Measurements from ENCODE around the gene DSCAML1.

DSCAML1 gene

DNA sequence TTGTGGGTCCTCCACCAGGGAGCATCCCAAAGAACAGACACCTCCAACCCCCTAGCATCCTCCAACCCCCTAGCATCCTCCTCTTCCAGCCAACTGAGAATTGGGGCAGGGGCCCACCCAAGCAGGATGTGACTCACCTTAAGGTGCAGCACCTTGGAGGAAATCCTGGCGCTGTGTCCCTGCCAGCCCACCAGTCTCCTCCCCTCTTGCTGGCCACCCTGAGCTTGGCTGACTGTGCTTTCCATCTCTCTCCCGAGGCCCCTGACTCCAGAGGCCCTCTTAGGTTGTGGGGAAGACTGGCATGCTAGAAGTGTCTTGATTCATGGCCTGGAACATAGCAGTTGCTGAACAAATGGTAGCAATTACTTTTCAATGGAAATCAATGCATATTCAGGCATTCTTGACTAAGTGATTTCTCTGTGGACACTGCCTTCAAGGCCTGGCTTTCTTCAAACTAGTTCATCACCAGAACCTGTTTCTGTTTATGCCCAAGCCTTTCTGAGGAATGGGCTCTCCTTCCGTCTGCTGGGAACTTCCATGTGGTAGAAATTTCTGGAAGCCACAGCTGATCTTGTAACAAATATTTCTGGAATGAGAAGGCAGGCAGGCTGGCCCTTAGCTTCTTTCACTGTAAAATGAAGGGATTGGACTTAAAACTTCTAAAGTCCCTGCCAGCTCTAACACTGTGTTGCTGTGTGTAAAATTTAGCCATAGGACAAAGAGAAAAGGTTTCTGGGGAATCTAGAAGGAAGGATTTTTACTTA is 408.8 kb downstream of the DSCAML1 start:
- Histone ChIP-seq H3K4me3 (ENCODE audit: low read length in 2 of 2) (no peak overlapping the region), H3K27me3 (ENCODE audit: control insufficient read depth in 2 of 2, insufficient read depth in 2 of 2, low read length in 2 of 2) (no peaks in the 10 kb centered on the region), H3K4me1 (ENCODE audit: control insufficient read depth in 2 of 2, insufficient read depth in 2 of 2, low read length in 2 of 2) (no peaks in the 10 kb centered on the region), H3K9me3 (ENCODE audit: control insufficient read depth in 2 of 2, low read length in 2 of 2) (no peaks in the 10 kb centered on the region), H3K36me3 (ENCODE audit: control insufficient read depth in 2 of 2, insufficient read depth in 2 of 2, low read length in 2 of 2) (peaks cover 34 to 38% of the 10 kb centered on the region in 2 donors), H3K27ac (ENCODE audit: low read depth in 2 of 2, low read length in 2 of 2) (no peak overlapping the region), H3K9ac (ENCODE audit: low read depth in 1 of 2, low read length in 2 of 2) (no peak overlapping the region)

DNA sequence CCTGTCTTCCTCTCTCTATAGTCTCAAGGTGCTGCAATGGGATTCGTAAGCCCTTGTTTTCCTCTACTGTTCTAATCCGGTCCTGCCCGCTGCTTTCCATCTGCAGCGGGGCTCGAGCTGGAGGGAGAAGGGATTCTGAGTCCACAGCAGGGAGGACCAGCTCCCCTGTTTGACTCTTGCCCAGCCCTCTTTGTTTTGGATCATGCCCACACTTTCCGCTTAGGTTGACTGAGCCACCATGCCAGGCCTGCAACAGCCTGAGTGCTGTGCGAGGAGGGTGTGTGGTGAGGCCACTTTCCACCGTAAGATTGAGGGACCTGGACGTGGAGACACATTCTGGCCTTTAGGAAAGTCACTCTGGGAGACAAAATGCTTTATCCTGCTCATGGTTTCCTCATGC is 411.1 kb downstream of the DSCAML1 start:
- H3K4me3 ChIP-seq (ENCODE audit: low read length in 2 of 2) = no peak overlapping the region
- H3K4me1 ChIP-seq (ENCODE audit: control insufficient read depth in 2 of 2, insufficient read depth in 2 of 2, low read length in 2 of 2) = no peaks in the 10 kb centered on the region
- H3K9me3 ChIP-seq (ENCODE audit: control insufficient read depth in 2 of 2, low read length in 2 of 2) = no peaks in the 10 kb centered on the region
- H3K27me3 ChIP-seq (ENCODE audit: control insufficient read depth in 2 of 2, insufficient read depth in 2 of 2, low read length in 2 of 2) = no peaks in the 10 kb centered on the region
- no peak overlapping the region for H3K9ac ChIP-seq (ENCODE audit: low read depth in 1 of 2, low read length in 2 of 2)
- H3K36me3 ChIP-seq (ENCODE audit: control insufficient read depth in 2 of 2, insufficient read depth in 2 of 2, low read length in 2 of 2) = peaks cover 24 to 30% of the 10 kb centered on the region in 2 donors
- no peak overlapping the region for H3K27ac ChIP-seq (ENCODE audit: low read depth in 2 of 2, low read length in 2 of 2)

DNA sequence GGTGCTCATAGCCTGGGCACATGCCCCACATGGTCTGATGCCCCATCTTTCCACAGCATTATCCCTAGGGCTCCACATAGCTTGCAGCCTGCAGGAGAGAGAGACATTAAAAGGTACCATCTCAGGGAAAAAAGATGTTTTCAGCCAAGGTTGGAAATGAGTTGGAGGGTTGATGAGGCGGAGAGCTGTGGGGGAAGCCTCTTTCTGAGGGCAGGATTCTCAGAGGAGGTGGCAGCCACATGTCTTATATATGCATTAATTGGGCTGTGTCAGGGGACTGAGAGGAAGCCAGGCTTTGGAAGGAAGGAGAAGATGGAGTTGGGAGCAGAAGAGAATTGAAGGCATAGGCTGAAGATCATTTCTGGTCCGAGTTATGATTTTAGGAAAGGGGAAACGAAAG is 411.5 kb downstream of the DSCAML1 start:
- H3K27me3 ChIP-seq (ENCODE audit: control insufficient read depth in 2 of 2, insufficient read depth in 2 of 2, low read length in 2 of 2) = no peaks in the 10 kb centered on the region
- peaks cover 25 to 30% of the 10 kb centered on the region in 2 donors for H3K36me3 ChIP-seq (ENCODE audit: control insufficient read depth in 2 of 2, insufficient read depth in 2 of 2, low read length in 2 of 2)
- H3K9me3 ChIP-seq (ENCODE audit: control insufficient read depth in 2 of 2, low read length in 2 of 2) = no peaks in the 10 kb centered on the region
- no peak overlapping the region for H3K9ac ChIP-seq (ENCODE audit: low read depth in 1 of 2, low read length in 2 of 2)
- no peak overlapping the region for H3K4me3 ChIP-seq (ENCODE audit: low read length in 2 of 2)
- H3K27ac ChIP-seq (ENCODE audit: low read depth in 2 of 2, low read length in 2 of 2) = no peak overlapping the region
- no peaks in the 10 kb centered on the region for H3K4me1 ChIP-seq (ENCODE audit: control insufficient read depth in 2 of 2, insufficient read depth in 2 of 2, low read length in 2 of 2)

DNA sequence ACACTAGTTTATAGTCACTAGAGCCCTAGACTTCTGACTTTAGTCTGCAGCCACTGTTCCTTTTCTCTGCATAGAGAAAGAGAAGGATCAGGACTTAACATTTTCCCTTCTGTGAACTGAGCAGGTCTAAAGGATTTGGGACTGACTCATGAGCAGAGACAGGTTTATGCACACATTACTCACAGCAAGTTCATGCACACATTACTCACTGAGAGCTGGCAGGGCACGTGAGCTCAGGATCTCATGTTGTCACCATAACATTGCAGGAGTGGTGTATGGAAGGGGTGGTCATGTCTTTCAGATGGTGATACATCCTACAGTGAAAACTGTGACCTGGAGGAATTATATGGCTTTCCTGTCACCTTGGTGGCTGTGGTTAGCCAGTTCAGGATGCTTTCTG is 413.0 kb downstream of the DSCAML1 start:
- no peaks in the 10 kb centered on the region for H3K9me3 ChIP-seq (ENCODE audit: control insufficient read depth in 2 of 2, low read length in 2 of 2)
- no peak overlapping the region for H3K27ac ChIP-seq (ENCODE audit: low read depth in 2 of 2, low read length in 2 of 2)
- no peaks in the 10 kb centered on the region for H3K27me3 ChIP-seq (ENCODE audit: control insufficient read depth in 2 of 2, insufficient read depth in 2 of 2, low read length in 2 of 2)
- H3K4me1 ChIP-seq (ENCODE audit: control insufficient read depth in 2 of 2, insufficient read depth in 2 of 2, low read length in 2 of 2) = no peaks in the 10 kb centered on the region
- no peak overlapping the region for H3K9ac ChIP-seq (ENCODE audit: low read depth in 1 of 2, low read length in 2 of 2)
- peaks cover 26 to 35% of the 10 kb centered on the region in 2 donors for H3K36me3 ChIP-seq (ENCODE audit: control insufficient read depth in 2 of 2, insufficient read depth in 2 of 2, low read length in 2 of 2)
- no peak overlapping the region for H3K4me3 ChIP-seq (ENCODE audit: low read length in 2 of 2)

DNA sequence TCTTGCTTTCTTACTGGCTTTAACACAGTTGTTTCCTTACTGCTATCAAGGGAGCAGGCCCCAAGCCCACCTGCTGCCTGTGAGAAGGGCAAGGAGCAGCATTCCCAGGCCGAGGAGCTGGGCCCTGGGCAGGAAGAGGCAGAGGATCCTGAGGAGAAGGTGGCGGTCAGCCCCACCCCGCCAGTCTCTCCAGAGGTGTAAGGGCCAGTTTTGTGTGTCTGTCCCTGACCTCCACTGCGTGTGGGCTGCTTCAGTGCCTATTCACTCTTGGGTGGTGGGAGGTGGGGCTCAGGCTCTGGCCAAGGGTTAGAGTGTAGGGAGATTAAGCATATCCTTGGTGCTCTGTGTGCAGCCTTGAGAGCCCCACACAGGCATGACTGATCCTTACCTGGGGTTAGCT is 414.3 kb downstream of the DSCAML1 start:
- Histone ChIP-seq H3K4me3 (ENCODE audit: low read length in 2 of 2) (no peak overlapping the region), H3K9ac (ENCODE audit: low read depth in 1 of 2, low read length in 2 of 2) (no peak overlapping the region), H3K36me3 (ENCODE audit: control insufficient read depth in 2 of 2, insufficient read depth in 2 of 2, low read length in 2 of 2) (peaks cover 23 to 32% of the 10 kb centered on the region in 2 donors), H3K4me1 (ENCODE audit: control insufficient read depth in 2 of 2, insufficient read depth in 2 of 2, low read length in 2 of 2) (no peaks in the 10 kb centered on the region), H3K27ac (ENCODE audit: low read depth in 2 of 2, low read length in 2 of 2) (no peak overlapping the region), H3K27me3 (ENCODE audit: control insufficient read depth in 2 of 2, insufficient read depth in 2 of 2, low read length in 2 of 2) (no peaks in the 10 kb centered on the region), H3K9me3 (ENCODE audit: control insufficient read depth in 2 of 2, low read length in 2 of 2) (no peaks in the 10 kb centered on the region)

DNA sequence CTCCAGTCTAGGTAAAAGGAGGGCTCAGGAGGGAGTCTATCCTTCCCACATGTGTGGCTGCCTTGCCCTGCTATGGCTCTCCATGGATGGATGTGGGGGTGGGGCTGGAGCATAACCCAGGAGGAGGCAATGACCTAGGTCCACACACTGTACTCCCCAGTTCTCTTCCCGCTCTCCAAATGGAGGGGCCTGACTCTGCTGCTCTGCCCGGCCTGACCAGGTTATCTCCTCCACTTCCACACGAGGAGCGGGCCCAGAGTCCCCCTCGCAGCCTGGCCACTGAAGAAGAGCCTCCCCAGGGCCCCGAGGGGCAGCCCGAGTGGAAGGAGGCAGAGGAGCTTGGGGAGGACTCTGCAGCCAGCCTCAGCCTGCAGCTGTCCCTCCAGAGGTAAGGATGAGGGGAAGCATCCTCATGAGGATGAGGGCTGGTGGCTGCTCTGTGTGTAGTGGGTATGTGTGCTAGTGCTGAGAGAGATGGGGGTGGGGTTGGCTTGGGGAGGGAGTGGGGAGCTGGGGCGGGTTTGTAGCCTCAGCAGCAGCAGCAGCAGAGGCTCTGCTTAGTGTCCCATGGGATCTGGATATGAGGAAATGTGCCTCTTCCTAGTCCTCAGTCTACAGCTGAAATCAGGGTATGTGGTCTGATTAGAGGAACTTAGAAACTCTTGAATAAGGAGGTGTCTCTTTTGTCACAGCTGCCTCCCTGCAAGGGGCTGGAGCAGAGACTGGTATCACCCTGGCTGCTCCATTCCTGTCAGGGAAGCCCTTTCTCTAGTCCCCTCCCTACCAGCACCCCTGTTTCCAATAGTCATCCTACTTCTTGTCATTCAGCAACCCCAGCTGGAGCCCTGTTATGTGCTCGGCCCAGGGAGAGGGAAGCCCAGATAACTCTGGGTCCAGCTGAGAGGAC is 415.3 kb downstream of the DSCAML1 start:
- Histone ChIP-seq H3K27me3 (ENCODE audit: control insufficient read depth in 2 of 2, insufficient read depth in 2 of 2, low read length in 2 of 2) (no peaks in the 10 kb centered on the region), H3K9me3 (ENCODE audit: control insufficient read depth in 2 of 2, low read length in 2 of 2) (no peaks in the 10 kb centered on the region), H3K27ac (ENCODE audit: low read depth in 2 of 2, low read length in 2 of 2) (no peak overlapping the region), H3K4me3 (ENCODE audit: low read length in 2 of 2) (no peak overlapping the region), H3K36me3 (ENCODE audit: control insufficient read depth in 2 of 2, insufficient read depth in 2 of 2, low read length in 2 of 2) (peaks cover 18 to 33% of the 10 kb centered on the region in 2 donors), H3K4me1 (ENCODE audit: control insufficient read depth in 2 of 2, insufficient read depth in 2 of 2, low read length in 2 of 2) (no peaks in the 10 kb centered on the region), H3K9ac (ENCODE audit: low read depth in 1 of 2, low read length in 2 of 2) (no peak overlapping the region)

DNA sequence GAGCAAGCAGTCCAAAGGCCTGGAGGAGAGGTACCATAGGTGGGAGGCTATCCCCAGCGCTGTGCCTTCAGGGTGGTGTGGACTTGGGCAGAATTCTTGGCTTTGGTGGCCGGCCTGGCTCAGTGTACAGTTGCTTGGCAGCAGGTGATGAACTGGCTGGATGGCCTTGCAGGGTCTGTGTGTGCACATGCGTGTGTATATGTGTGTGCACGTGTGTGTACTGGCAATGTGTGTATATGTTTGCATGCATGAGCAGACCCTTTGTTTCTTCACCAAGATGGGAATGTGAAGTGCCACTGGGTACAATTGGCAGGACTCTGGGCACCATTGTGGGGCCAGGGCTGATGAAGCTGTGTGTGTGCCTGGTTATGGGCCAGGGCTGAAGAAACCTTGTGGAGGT is 416.3 kb downstream of the DSCAML1 start:
- peaks cover 24 to 38% of the 10 kb centered on the region in 2 donors for H3K36me3 ChIP-seq (ENCODE audit: control insufficient read depth in 2 of 2, insufficient read depth in 2 of 2, low read length in 2 of 2)

DNA sequence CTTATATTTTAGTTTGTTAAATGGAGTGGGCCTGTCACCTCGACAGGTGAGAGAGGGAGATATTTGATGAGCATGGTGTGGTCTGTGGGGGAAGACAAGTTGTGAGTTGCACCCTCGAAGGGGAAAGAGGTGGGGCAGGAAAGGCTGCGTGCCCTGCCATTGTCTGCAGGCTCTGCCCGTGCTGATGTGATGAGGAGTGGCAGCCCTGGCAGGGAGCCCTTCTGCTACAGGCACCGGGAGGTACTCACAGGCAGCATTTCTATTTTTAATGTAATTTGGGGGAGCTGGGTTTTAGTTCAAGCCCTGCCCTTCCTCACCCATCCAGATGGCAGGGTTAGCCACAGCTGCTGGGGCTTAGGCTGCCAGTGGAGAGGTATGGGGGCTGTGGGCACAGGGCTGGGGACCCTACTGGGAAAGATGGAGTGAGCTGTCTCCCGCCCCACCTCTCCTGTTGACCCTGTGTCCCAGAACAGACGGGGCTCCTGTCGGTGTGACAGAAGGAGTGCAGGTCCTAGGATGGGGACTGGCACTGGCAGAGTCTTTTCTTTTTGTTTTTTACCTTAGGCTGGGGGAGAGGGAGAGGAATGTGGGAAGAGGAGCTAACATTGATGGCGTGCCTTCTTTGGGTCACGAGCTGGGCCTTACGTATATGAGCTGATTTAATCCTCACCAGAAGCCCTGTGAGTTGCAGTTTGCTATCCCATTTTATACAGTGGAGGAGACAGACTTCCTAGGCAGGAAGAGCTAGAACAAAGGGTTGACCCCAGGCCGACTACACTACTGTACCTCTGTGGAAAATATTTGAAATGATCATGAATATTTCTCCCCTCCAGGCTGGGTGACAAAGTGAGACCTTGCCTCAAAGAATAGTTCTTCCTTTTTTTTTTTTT is 417.8 kb downstream of the DSCAML1 start:
- H3K36me3 ChIP-seq (ENCODE audit: control insufficient read depth in 2 of 2, insufficient read depth in 2 of 2, low read length in 2 of 2) = peaks cover 24 to 48% of the 10 kb centered on the region in 2 donors
- no peaks in the 10 kb centered on the region for H3K4me1 ChIP-seq (ENCODE audit: control insufficient read depth in 2 of 2, insufficient read depth in 2 of 2, low read length in 2 of 2)
- H3K27ac ChIP-seq (ENCODE audit: low read depth in 2 of 2, low read length in 2 of 2) = no peak overlapping the region
- no peak overlapping the region for H3K9ac ChIP-seq (ENCODE audit: low read depth in 1 of 2, low read length in 2 of 2)
- H3K9me3 ChIP-seq (ENCODE audit: control insufficient read depth in 2 of 2, low read length in 2 of 2) = no peaks in the 10 kb centered on the region
- no peak overlapping the region for H3K4me3 ChIP-seq (ENCODE audit: low read length in 2 of 2)
- H3K27me3 ChIP-seq (ENCODE audit: control insufficient read depth in 2 of 2, insufficient read depth in 2 of 2, low read length in 2 of 2) = no peaks in the 10 kb centered on the region

More for the DNA sequence above, 416.3 kb downstream of the DSCAML1 start:
- no peak overlapping the region for H3K27ac ChIP-seq (ENCODE audit: low read depth in 2 of 2, low read length in 2 of 2)
- no peak overlapping the region for H3K4me3 ChIP-seq (ENCODE audit: low read length in 2 of 2)
- no peaks in the 10 kb centered on the region for H3K9me3 ChIP-seq (ENCODE audit: control insufficient read depth in 2 of 2, low read length in 2 of 2)
- H3K4me1 ChIP-seq (ENCODE audit: control insufficient read depth in 2 of 2, insufficient read depth in 2 of 2, low read length in 2 of 2) = no peaks in the 10 kb centered on the region
- H3K9ac ChIP-seq (ENCODE audit: low read depth in 1 of 2, low read length in 2 of 2) = no peak overlapping the region
- no peaks in the 10 kb centered on the region for H3K27me3 ChIP-seq (ENCODE audit: control insufficient read depth in 2 of 2, insufficient read depth in 2 of 2, low read length in 2 of 2)
